Heart right ventricle (tissue), 16 donors: ENCODE data around the gene ZNF726. TPM values are rescaled to one million over a fixed set of nuclear protein-coding genes. Genes with fewer than 3 reads are reported as not detected.

Source experiments
- ATAC-seq, 8 donors: fragments of 200-7000 bp; cut with Tn5 transposase; one replicate each; pipeline ENCODE4 v1.9.1; 2020; ENCODE audit warnings: mild to moderate bottlenecking in 8 of 8, moderate library complexity in 8 of 8, moderate number of reproducible peaks in 1 of 8
- DNase-seq, 2 donors: peaks; one replicate each; pipeline ENCODE4 v3.0.0-alpha.2; 2020
- H3K27ac ChIP-seq, 10 donors: fragments of 200-600 bp; sonication (generic) in 2 of 10; one replicate each; pipeline versions ENCODE4 v1.5.0 to v1.8.0; 2020 to 2022; ENCODE audit warnings: mild to moderate bottlenecking in 3 of 10
- H3K27me3 ChIP-seq, 7 donors: fragments of 200-600 bp; one replicate each; pipeline ENCODE4 v1.8.0; 2021 to 2022; ENCODE audit warnings: mild to moderate bottlenecking in 2 of 7
- H3K36me3 ChIP-seq, 9 donors: fragments of 200-600 bp; sonication (generic) in 1 of 9; one replicate each; pipeline versions ENCODE4 v1.5.0 to v1.8.0; 2020 to 2022; ENCODE audit warnings: mild to moderate bottlenecking in 2 of 9
- H3K4me1 ChIP-seq, 9 donors: fragments of 200-600 bp; sonication (generic) in 1 of 9; one replicate each; pipeline versions ENCODE4 v1.5.0 to v1.8.0; 2020 to 2022; ENCODE audit warnings: mild to moderate bottlenecking in 4 of 9
- H3K4me3 ChIP-seq, 10 donors: fragments of 200-600 bp; sonication (generic) in 2 of 10; one replicate each; pipeline versions ENCODE4 v1.5.0 to v1.8.0; 2020 to 2022; ENCODE audit warnings: mild to moderate bottlenecking in 7 of 10, moderate library complexity in 2 of 10
- H3K9me3 ChIP-seq, 11 donors: fragments of 200-600 bp in 10 of 11; sonication (generic) in 2 of 11; one replicate each; pipeline versions ENCODE4 v1.5.0 to v1.8.0; 2013 to 2022; ENCODE audit warnings: mild to moderate bottlenecking in 2 of 11, control low read depth in 1 of 11, moderate library complexity in 1 of 11
- WGBS, 2 donors: extraction: QIAGEN DNeasy Blood & Tissue Kit; methylation state at CpG; one replicate each; pipeline ENCODE4 v1.1.7; 2013; ENCODE audit warnings: inconsistent platforms in 1 of 2; 5-methylcytosine and 5-hydroxymethylcytosine counted together
- intact Hi-C, 10 donors: fragments of 100-400 bp; cut with DNase I; formaldehyde crosslinking; loops; one replicate each; pipeline versions ENCODE4 v1.11.1 to v1.14.2; 2022
- polyA plus RNA-seq, 2 donors: library from polyadenylated mRNA; stranded (reverse); fragments of 200-250 nt; gene quantifications; one replicate each; pipeline ENCODE4 v1.2.3, GENCODE V29; 2013
- total RNA-seq, 10 donors: library from RNA; stranded (reverse); fragmentation: NEBNext Ultra II Directional in 3 of 10; extraction: Animal tissue kit (Norgen Biotek cat#: 25700) in 3 of 10; gene quantifications; one replicate each; pipeline versions ENCODE4 v1.2.1 to v1.2.4, GENCODE V29; 2021 to 2023
- TF ChIP-seq, protein P1 (sequence below), 9 donors: fragments of 200-600 bp; sonication (generic) in 2 of 9; IDR thresholded peaks; one replicate each; pipeline versions ENCODE4 v1.5.0 to v1.8.0; 2021 to 2022; ENCODE audit warnings: antibody characterized with exemption in 9 of 9, mild to moderate bottlenecking in 5 of 9, moderate library complexity in 1 of 9
- donor health status: Arrhythmogenic right ventricular cardiomyopathy.
- donor health status: ischemic (EF 13 %, LVEDD 7.1; RV severe dilation, severe dysfunction).
- donor health status: healthy with polysubstance abuse.
- donor health status: DM: no; HTN: yes; CAD: no.
- donor health status: DM: no; HTN: no; CAD: no.
- donor health status: ischemic (EF 25% LVEDD 6.9; RV normal size, moderate dysfunction).
- donor health status: ischemic (EF 25% LVEDD 5.7; RV mildly dilated, moderate dysfunction).
- donor health status: healthy.
- donor health status: DM: yes; HTN: yes; CAD: no.
- donor health status: Ischemic cardiomyopathy.
- donor health status: ischemic (EF 35%, LVEDD 5.7; RV mildly dilated, moderate dysfunction).
- donor health status: nonischemic (EF 11% LVEDD 7.7; RV severe dilation, severe dysfunction).
- donor health status: DM: yes; HTN: yes; CAD: no.
- donor health status: PGD.
- donor health status: ischemic (EF 29% LVEDD 5.4; RV normal size, mild dysfunction).
- donor health status: nonischemic (EF 23%, LVEDD 6.1; RV moderate dilation, normal function).

The ZNF726 gene
- total and polyA plus RNA-seq, 12 donors: 0.15 to 0.85 (median 0.44) TPM

DNA sequence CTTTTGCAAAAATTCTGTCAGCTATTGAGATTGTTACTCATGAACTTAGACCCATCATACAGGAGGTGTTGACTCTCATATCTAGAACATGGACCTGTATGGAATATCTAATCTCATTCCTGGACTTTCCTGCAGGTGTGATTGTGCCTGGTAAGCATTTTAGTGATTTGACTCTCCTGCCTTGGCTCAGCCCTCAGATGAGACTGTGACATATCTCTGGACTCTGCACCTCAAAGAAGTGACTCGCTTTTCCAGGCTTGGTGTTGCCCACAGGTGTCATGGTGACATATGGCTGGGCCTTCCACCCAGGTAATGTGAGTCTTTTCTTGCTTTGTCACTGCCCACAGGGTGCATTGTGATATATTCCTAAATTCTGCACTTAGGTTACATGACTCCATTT, 17.8 kb upstream of the ZNF726 start:
- H3K27ac ChIP-seq: no peak overlapping the region
- ATAC-seq (no peak), DNase-seq (no peak)
- intact Hi-C loops: no loop called here
- H3K4me3 ChIP-seq: no peak overlapping the region
- TF ChIP-seq, protein P1, sequence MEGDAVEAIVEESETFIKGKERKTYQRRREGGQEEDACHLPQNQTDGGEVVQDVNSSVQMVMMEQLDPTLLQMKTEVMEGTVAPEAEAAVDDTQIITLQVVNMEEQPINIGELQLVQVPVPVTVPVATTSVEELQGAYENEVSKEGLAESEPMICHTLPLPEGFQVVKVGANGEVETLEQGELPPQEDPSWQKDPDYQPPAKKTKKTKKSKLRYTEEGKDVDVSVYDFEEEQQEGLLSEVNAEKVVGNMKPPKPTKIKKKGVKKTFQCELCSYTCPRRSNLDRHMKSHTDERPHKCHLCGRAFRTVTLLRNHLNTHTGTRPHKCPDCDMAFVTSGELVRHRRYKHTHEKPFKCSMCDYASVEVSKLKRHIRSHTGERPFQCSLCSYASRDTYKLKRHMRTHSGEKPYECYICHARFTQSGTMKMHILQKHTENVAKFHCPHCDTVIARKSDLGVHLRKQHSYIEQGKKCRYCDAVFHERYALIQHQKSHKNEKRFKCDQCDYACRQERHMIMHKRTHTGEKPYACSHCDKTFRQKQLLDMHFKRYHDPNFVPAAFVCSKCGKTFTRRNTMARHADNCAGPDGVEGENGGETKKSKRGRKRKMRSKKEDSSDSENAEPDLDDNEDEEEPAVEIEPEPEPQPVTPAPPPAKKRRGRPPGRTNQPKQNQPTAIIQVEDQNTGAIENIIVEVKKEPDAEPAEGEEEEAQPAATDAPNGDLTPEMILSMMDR (IDR thresholded peaks at IDR 0.05): no peak
- H3K9me3 ChIP-seq: peaks cover 0 to 18% (median 0%) of the 10 kb centered on the region in 11 donors
- no peaks in the 10 kb centered on the region for H3K36me3 ChIP-seq
- 80 to 88% methylated on average over 1 of the region's 1 CpG for WGBS, 2 donors
- H3K27me3 ChIP-seq: no peaks in the 10 kb centered on the region
- H3K4me1 ChIP-seq: no peaks in the 10 kb centered on the region

DNA sequence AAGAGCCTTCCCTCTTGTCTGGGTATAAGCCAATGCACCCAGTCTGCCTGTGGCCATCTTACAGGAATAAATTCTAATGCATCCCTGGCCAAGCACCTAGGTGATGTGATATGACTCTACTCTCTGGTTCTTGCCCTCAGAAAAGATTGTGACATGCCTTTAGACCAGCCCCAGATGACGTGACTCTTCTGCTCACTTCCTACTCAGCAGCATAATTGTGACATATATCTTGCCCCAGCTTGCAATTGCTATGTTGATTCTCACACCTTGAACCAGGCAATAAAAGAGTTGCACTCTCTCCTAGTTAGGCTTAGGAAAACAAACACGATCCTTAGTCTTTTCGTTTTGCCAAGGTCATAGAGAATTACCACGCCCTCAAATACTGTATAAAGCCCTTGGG, 13.3 kb upstream of the ZNF726 start:
- no peak for DNase-seq
- intact Hi-C loops: no loop called here
- H3K9me3 ChIP-seq: peaks cover 0 to 43% (median 9%) of the 10 kb centered on the region in 11 donors
- no peaks in the 10 kb centered on the region for H3K4me1 ChIP-seq
- H3K4me3 ChIP-seq: no peak overlapping the region
- ATAC-seq: no peak
- 69 to 80% methylated on average over 4 of the region's 4 CpGs for WGBS, 2 donors
- H3K27ac ChIP-seq: no peak overlapping the region
- H3K27me3 ChIP-seq: no peaks in the 10 kb centered on the region
- H3K36me3 ChIP-seq: no peaks in the 10 kb centered on the region
- TF ChIP-seq, protein P1 (IDR thresholded peaks at IDR 0.05): no peak

DNA sequence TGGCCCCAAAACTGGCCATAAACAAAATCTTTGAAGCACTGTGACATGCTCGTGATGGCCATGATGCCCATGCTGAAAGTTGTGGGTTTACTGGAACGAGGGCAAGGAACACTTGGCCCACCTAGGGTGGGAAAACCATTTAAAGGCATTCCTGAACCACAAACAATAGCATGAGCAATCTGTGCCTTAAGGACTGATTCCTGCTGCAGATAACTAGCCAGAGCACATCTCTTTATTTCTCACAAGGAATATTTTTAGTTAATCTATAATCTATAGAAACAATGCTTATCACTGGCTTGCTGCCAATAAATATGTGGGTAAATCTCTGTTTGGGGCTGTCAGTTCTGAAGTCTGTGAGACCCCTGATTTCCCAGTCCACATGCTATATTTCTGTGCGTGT, 10.3 kb upstream of the ZNF726 start:
- TF ChIP-seq, protein P1 (IDR thresholded peaks at IDR 0.05): no peak
- no peak overlapping the region for H3K27ac ChIP-seq
- ATAC-seq (no peak), DNase-seq (no peak)
- peaks cover 0 to 3% (median 0%) of the 10 kb centered on the region in 7 donors for H3K27me3 ChIP-seq
- H3K4me1 ChIP-seq: no peaks in the 10 kb centered on the region
- WGBS, 2 donors: 56 to 67% methylated on average over 3 of the region's 3 CpGs
- intact Hi-C loops: no loop called here
- H3K9me3 ChIP-seq: peaks cover 0 to 40% (median 9%) of the 10 kb centered on the region in 11 donors
- H3K36me3 ChIP-seq: no peaks in the 10 kb centered on the region
- H3K4me3 ChIP-seq: no peak overlapping the region

DNA sequence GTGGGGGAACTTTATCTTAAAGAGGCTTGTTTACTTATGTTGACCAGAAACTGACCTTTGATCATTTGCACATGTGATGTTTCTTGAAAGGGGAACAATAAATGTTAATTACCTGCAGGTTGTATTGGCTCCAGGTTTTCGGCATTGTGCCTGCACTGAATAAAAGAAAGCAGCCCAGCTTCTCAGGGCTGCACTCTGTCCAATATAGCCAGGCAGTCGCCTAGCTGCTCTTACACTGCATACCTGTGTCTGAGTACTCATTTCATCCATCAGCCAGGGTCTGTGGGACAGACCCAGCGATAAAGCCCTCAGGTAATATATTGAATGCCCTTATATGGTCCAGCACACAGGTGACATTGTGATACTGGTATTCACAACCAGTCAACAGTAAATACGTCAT, 8.9 kb upstream of the ZNF726 start:
- H3K4me3 ChIP-seq: no peak overlapping the region
- intact Hi-C loops: no loop called here
- DNase-seq: no peak
- no peak for ATAC-seq
- 73 to 80% methylated on average over 4 of the region's 4 CpGs for WGBS, 2 donors
- H3K27me3 ChIP-seq: peaks cover 0 to 3% (median 0%) of the 10 kb centered on the region in 7 donors
- no peaks in the 10 kb centered on the region for H3K4me1 ChIP-seq
- no peaks in the 10 kb centered on the region for H3K36me3 ChIP-seq
- TF ChIP-seq, protein P1 (IDR thresholded peaks at IDR 0.05): no peak
- H3K9me3 ChIP-seq: peaks cover 0 to 40% (median 9%) of the 10 kb centered on the region in 11 donors
- no peak overlapping the region for H3K27ac ChIP-seq
